NCI-H1694 treated with DMSO at 0.1 percent for 48 hours (cell line): ENCODE measurements around the gene KRTAP10-10.
"Not testable (repeated sequence)": the region's sequence is repeated elsewhere in the genome, so short reads cannot be mapped to it uniquely, and the experiment has no call there.

Experiments used
- DNase-seq: peaks from one replicate; lab custom pipeline; 2025; lab: John Stamatoyannopoulos, UW

The KRTAP10-10 gene

DNA sequence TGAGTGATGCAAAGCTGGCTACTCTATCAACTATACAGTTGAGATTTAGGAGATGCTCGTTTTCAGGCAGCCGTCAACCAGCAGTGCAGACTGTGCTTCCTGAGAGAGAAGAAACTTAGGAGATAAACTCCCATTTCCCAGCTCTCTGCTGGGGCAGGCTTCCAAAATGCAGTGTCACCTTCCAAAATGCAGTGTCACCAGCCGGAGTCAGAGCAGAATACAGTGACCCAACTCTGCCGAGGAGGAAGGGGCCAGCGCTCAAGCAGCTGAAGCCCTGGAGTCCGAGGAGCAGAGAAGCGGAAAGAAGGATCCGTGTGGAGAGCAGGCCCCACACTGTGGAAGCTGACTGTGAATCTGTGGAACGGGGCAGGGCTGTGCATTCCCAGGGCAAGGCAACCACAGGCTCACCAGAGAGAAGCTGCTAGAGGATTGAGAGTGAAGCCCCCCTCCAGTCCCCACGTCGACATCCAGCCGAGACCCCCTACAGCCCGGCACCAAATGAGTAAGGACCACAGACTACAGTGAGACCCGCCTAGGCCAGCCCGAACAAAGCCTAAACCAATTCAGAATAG is 45.5 kb downstream of the KRTAP10-10 start:
- DNase-seq: no peak

DNA sequence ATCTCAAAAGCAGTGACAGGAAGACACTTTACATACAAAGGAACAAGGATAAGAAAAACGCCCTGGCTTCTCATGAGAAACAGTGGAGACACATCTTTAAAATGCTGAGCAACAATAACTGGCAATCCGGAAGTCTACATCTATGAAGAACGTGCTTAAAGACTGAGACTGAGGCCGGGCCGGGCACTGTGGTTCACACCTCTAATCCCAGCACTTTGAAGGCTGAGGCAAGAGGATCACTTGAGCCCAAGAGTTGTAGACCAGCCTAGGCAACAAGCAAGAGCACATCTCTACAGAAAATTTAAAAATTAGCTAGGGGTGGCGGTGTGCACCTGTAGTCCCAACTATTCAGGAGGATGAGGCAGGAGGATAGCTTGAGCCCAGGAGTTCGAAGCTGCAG is 46.9 kb downstream of the KRTAP10-10 start:
- no peak for DNase-seq

DNA sequence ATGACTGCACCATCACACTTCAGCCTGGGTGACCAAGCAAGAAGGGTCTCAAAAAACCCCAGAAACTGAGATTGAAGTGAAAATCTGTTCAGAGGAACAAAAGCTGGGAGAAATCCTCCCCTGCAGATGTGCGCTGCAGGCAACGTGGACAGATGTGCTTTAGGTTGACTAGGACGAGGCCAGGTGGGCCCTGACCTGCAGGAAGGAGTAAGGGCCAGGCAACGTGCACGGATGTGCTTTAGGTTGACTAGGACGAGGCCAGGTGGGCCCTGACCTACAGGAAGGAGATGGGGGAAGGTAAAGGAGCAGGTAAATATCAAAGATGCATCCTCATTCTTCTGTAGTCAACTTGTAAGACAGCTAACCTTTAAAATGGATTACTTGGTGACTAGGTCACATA is 47.3 kb downstream of the KRTAP10-10 start:
- DNase-seq: no peak

DNA sequence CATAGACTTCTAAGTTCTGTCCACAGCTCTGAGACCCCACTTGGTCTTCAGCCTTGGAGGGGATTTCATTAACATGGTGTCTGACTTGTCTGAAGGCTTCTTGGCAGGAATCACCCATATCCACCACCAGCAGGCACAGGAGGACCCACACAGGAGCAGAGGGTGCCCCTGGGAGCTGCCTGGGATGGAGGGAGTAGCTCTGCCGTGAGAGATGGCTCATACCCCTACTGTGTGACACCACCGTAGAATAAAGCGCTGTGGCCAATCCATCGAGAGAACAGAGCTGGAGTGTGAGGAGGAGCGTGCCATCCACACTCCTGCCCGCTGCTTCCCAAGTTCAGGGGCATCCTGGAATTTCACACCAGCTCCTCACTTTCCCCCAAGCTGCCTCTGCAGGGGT is 47.9 kb downstream of the KRTAP10-10 start:
- DNase-seq: not testable (repeated sequence)

- DNase-seq: no peak
These were observed 49.0 kb downstream of the KRTAP10-10 start for GRCh38 chr21:44686000-44686781.

DNA sequence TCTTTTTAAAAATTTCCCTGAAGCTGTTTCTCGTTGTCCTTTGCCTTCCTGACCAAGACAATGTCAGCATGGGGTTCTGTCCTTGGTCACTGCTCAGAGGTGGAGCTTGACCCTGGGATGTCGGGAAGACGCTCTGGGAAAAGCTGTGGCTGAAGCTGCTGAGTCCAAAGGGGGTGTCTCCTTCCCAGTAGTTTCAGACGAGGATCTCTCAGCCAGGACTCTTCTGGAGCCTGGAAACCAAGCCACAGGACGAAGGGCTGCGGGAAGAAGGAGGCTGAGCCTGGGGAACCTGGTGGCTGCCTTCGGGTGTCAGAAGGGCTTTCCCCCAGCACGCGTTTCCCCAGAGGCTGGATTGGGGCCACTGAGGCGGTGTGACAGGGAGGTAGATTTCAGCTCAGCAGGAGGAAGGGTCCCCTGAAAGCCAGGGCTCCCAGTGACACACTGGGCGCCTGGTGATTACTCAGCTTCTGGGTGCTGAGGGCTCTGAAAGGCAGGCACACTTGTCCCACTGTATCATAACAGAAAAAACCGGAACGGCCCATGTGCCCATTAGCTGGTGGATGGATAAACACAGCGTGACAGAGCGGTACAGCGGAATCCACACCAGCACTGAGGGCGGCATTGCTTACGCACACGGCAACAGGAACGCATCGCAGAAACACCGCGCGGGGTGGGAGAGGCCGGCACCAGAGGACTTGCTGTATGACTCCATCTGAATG is 49.8 kb downstream of the KRTAP10-10 start:
- DNase-seq: no peak

GRCh38 chr21:44687671-44688070 is 50.5 kb downstream of the KRTAP10-10 start:
- DNase-seq: no peak
